Measurements from ENCODE around the gene TBK1.

Gene TBK1

GRCh38 chr12:64411427-64411826, 40.5 kb upstream of the TBK1 start:
- H3K4me3 ChIP-seq (replicated peaks; ENCODE audit: low read depth, low read length): no peak overlapping the region
- DNase-seq (ENCODE audit: extremely low read depth, low read depth): no peak
- no peak for TF ChIP-seq CTCF (IDR thresholded peaks at IDR 0.05; ENCODE audit: low read depth, low read length, missing control alignments)

GRCh38 chr12:64412459-64412858, 39.5 kb upstream of the TBK1 start:
- TF ChIP-seq CTCF (IDR thresholded peaks at IDR 0.05; ENCODE audit: low read depth, low read length, missing control alignments): no peak
- no peak overlapping the region for H3K4me3 ChIP-seq (replicated peaks; ENCODE audit: low read depth, low read length)
- no peak for DNase-seq (ENCODE audit: extremely low read depth, low read depth)

DNA sequence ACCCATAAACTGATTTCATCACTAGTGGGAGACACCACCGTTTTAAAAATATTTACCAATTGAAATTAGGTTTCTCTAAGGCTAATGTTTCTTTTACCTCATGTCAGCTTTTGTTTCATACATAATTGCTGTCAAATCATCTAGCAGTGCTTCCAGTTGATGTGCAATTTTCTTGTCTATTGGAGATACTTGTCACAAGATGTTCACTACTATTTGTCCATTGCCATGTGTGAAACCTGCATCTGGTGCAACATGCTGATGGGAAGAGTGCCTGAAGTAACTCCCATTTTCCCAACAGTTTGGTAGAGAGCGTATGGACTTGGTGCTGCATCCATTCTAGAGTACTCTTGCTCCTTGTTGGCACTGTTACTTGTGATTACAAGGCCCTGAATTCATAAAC, 38.0 kb upstream of the TBK1 start:
- no peak for DNase-seq (ENCODE audit: extremely low read depth, low read depth)
- no peak overlapping the region for H3K4me3 ChIP-seq (replicated peaks; ENCODE audit: low read depth, low read length)
- TF ChIP-seq CTCF (IDR thresholded peaks at IDR 0.05; ENCODE audit: low read depth, low read length, missing control alignments): no peak

GRCh38 chr12:64418209-64418608, 33.7 kb upstream of the TBK1 start:
- DNase-seq (ENCODE audit: extremely low read depth, low read depth): no peak
- no peak overlapping the region for H3K4me3 ChIP-seq (replicated peaks; ENCODE audit: low read depth, low read length)
- TF ChIP-seq CTCF (IDR thresholded peaks at IDR 0.05; ENCODE audit: low read depth, low read length, missing control alignments): no peak

GRCh38 chr12:64419696-64420095, 32.2 kb upstream of the TBK1 start:
- DNase-seq (ENCODE audit: extremely low read depth, low read depth): no peak
- TF ChIP-seq CTCF (IDR thresholded peaks at IDR 0.05; ENCODE audit: low read depth, low read length, missing control alignments): no peak
- no peak overlapping the region for H3K4me3 ChIP-seq (replicated peaks; ENCODE audit: low read depth, low read length)

DNA sequence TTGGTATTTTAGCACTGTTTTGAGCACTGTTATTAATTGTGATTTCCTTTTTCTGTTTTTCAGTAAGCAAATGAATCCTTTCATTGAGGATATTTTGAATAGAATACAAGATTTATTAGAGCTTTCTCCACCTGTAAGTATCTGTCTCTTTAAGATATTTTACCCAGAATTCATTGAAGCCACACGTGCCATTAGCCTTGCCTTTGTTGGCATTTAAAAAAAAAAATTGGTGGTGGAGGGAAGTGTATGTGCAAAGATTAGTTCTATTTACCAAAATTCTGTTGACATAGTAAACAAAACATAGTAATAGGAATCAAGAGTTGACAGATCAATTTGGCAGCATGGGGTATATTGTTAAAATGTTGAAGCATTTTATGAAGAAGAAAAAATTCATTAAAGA, 23.9 kb upstream of the TBK1 start:
- TF ChIP-seq CTCF (IDR thresholded peaks at IDR 0.05; ENCODE audit: low read depth, low read length, missing control alignments): no peak
- no peak overlapping the region for H3K4me3 ChIP-seq (replicated peaks; ENCODE audit: low read depth, low read length)
- no peak for DNase-seq (ENCODE audit: extremely low read depth, low read depth)

DNA sequence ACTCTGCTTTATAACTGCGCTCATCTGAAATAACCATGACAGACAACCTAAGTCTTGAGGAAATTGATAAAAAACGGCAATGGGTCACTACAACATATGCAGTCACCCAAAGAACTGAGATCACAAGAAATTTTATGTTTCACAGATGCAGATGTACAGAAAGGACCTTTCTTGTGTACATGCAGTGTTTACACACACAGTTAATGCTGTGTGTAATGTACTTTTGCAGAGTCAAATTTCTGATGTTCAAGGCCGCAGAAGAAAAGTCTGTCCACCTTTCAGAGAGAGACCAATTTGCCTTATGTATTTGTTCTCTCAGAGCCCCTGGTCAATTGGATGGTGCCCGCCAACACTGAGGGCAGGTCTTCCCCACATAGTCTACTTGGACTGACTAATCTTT, 23.0 kb upstream of the TBK1 start:
- H3K4me3 ChIP-seq (replicated peaks; ENCODE audit: low read depth, low read length): no peak overlapping the region
- TF ChIP-seq CTCF (IDR thresholded peaks at IDR 0.05; ENCODE audit: low read depth, low read length, missing control alignments): no peak
- no peak for DNase-seq (ENCODE audit: extremely low read depth, low read depth)

All from HFF-Myc (cell line).